Activated naive CD4-positive, alpha-beta T cell treated with anti-CD3 and anti-CD28 coated beads, Interleukin-2, amount 50 U/mL, for 16 hours (primary cell): ENCODE measurements around the gene LACTB.

Experiments
- DNase-seq: peaks from one replicate; pipeline ENCODE4 v3.0.0-alpha.2; 2020

The LACTB gene

GRCh38 chr15:63134245-63134985 is 12.8 kb downstream of the LACTB start:
- no peak for DNase-seq

GRCh38 chr15:63135281-63135680 is 13.6 kb downstream of the LACTB start:
- DNase-seq: no peak

- DNase-seq: no peak
These were observed 14.1 kb downstream of the LACTB start for GRCh38 chr15:63135804-63136203.

- no peak for DNase-seq
These were observed 15.1 kb downstream of the LACTB start for GRCh38 chr15:63136742-63137141.

- no peak for DNase-seq
These were observed 19.3 kb downstream of the LACTB start for GRCh38 chr15:63140936-63141335.

- DNase-seq: no peak
These were observed 23.8 kb downstream of the LACTB start for GRCh38 chr15:63145426-63145825.

- no peak for DNase-seq
These were observed 25.0 kb downstream of the LACTB start for GRCh38 chr15:63146684-63147083.

GRCh38 chr15:63151665-63152064 is 30.0 kb downstream of the LACTB start:
- no peak for DNase-seq

- DNase-seq: no peak
These were observed 33.8 kb downstream of the LACTB start for GRCh38 chr15:63155486-63155885.

- no peak for DNase-seq
These were observed 34.5 kb downstream of the LACTB start for GRCh38 chr15:63156086-63156710.

GRCh38 chr15:63156755-63157117 is 35.1 kb downstream of the LACTB start:
- DNase-seq: no peak

GRCh38 chr15:63157118-63157843 is 35.6 kb downstream of the LACTB start, which contains the start of gene RPS27L:
Gene RPS27L (minus strand): TSS chr15:63157477. CDS start chr15:63157405, 72 bp downstream.
- DNase-seq: peak; percentile 89

- no peak for DNase-seq
These were observed 36.3 kb downstream of the LACTB start for GRCh38 chr15:63157891-63158431.

- no peak for DNase-seq
These were observed 39.0 kb downstream of the LACTB start for GRCh38 chr15:63160638-63161037.

- no peak for DNase-seq
These were observed 41.6 kb downstream of the LACTB start for GRCh38 chr15:63163217-63163616.

GRCh38 chr15:63165166-63165859 is 43.7 kb downstream of the LACTB start:
- no peak for DNase-seq

- DNase-seq: no peak
These were observed 44.6 kb downstream of the LACTB start for GRCh38 chr15:63166219-63166618.

GRCh38 chr15:63169788-63170187 is 48.1 kb downstream of the LACTB start:
- no peak for DNase-seq

- DNase-seq: no peak
These were observed 50.7 kb downstream of the LACTB start for GRCh38 chr15:63172376-63172775.

GRCh38 chr15:63172851-63173451 is 51.3 kb downstream of the LACTB start:
- no peak for DNase-seq

- no peak for DNase-seq
These were observed 54.6 kb downstream of the LACTB start for GRCh38 chr15:63176302-63176701.

- DNase-seq: no peak
These were observed 56.4 kb downstream of the LACTB start for GRCh38 chr15:63178034-63178433.

- DNase-seq: no peak
These were observed 59.1 kb downstream of the LACTB start for GRCh38 chr15:63180746-63181145.
